HG03457 (cell line): Measurements from ENCODE around the gene CLDN7.

Experiments
- ATAC-seq: cut with Tn5 transposase; IDR thresholded peaks from one replicate; pipeline ENCODE4 v1.9.1; 2021; ENCODE audit warnings: moderate number of reproducible peaks; ENCODE audit not compliant: unreplicated experiment

Gene CLDN7

GRCh38 chr17:7262192-7262934, at the start of gene CLDN7:
CLDN7 (minus strand) TSS chr17:7262478; CDS start chr17:7262043, 435 bp downstream.
- no peak for ATAC-seq

GRCh38 chr17:7311110-7311705, 48.9 kb upstream of the CLDN7 start:
- ATAC-seq, result no peak

- no peak for ATAC-seq
Measured at GRCh38 chr17:7309628-7310027, 47.4 kb upstream of the CLDN7 start.

- ATAC-seq, result no peak
Measured at GRCh38 chr17:7308625-7309433, 46.6 kb upstream of the CLDN7 start.

GRCh38 chr17:7307686-7308624, 45.7 kb upstream of the CLDN7 start:
- ATAC-seq, result no peak

- peak; percentile 44 for ATAC-seq
Measured at GRCh38 chr17:7306911-7307685, 44.8 kb upstream of the CLDN7 start, which contains the start of gene EIF5A. EIF5A (plus strand) TSS chr17:7307628; CDS start chr17:7309636, 2,008 bp downstream.

- no peak for ATAC-seq
Measured at GRCh38 chr17:7304179-7304578, 41.9 kb upstream of the CLDN7 start.

GRCh38 chr17:7296189-7296861, 34.0 kb upstream of the CLDN7 start:
- no peak for ATAC-seq

GRCh38 chr17:7295230-7296180, 33.2 kb upstream of the CLDN7 start:
- ATAC-seq, result no peak

GRCh38 chr17:7294614-7295153, 32.4 kb upstream of the CLDN7 start, which contains the start of gene YBX2:
YBX2 (minus strand) TSS chr17:7294639; CDS start chr17:7294500, 139 bp downstream.
- ATAC-seq, result no peak

- no peak for ATAC-seq
Measured at GRCh38 chr17:7293816-7294613, 31.7 kb upstream of the CLDN7 start.

GRCh38 chr17:7293159-7293558, 30.9 kb upstream of the CLDN7 start:
- ATAC-seq, result no peak

- no peak for ATAC-seq
Measured at GRCh38 chr17:7292729-7293128, 30.5 kb upstream of the CLDN7 start.

GRCh38 chr17:7292194-7292593, 29.9 kb upstream of the CLDN7 start:
- no peak for ATAC-seq

GRCh38 chr17:7290685-7291084, 28.4 kb upstream of the CLDN7 start:
- no peak for ATAC-seq

- no peak for ATAC-seq
Measured at GRCh38 chr17:7290166-7290565, 27.9 kb upstream of the CLDN7 start.
